UCSD-AML1 (cell line): ENCODE measurements around the gene PSD.
"Not testable (repeated sequence)": the region's sequence is repeated elsewhere in the genome, so short reads cannot be mapped to it uniquely, and the experiment has no call there.

Experiments
- DNase-seq: peaks from one replicate; lab custom pipeline; 2025; ENCODE audit not compliant: unreplicated experiment; lab: John Stamatoyannopoulos, UW

The PSD gene

DNA sequence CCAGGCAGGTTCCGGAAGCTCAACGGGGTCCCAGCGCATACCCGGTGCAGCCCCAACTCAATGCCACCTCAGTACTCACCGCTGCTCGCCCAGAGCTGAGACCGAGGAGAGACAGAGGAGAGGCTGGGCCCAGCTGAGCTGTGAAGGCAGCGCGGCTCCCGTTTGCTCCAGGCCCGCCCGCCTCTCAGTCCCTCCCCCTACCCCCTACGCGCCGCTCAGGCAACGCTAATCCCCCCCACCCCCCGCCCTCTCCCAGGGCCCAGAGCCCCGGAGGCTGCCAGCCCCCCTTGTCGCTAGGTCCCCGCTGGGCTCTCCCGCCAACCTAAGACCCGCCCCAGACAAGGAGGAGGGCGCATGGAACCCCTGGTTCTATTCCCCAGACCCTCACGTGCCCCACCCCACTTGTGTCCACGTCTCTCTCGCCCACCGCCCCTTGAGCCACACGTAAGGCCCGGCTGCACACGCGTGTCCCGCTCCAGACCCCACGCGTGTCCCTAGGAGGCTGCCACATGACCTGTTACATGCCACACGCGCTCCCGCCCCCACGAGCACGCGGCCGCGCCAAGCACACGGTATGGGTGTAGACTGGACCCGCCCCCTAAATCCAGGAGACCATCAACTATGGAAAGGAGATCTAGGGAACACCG, at the start of gene PSD:
Gene PSD, minus strand, starts transcription at position 164 of the 647 bp plus-strand sequence. CDS start 1,747 bp downstream, outside the sequence.
- DNase-seq, result no peak

DNA sequence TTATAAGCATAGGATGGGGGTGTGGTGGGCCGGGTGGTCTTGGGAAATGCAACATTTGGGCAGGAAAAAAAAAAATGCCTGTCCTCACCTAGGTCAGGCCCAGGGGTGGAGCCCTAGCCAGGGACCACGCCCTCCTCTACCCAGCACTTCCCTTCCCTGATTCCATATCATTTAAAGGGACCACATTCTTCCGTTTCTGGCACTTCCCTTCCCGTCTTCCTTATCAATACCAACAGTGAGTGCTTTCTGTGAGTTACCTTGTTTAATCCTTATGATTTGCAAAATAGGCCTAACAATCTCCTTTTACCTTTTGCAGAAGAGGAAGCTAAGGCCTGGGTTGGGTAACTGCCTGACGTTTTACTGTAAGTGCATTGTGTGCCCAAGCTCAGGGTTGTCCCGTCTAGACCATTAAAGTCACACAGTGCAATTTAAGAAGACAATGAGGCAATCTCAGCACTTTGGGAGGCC, 49.4 kb upstream of the PSD start:
- peak; percentile 44 for DNase-seq

DNA sequence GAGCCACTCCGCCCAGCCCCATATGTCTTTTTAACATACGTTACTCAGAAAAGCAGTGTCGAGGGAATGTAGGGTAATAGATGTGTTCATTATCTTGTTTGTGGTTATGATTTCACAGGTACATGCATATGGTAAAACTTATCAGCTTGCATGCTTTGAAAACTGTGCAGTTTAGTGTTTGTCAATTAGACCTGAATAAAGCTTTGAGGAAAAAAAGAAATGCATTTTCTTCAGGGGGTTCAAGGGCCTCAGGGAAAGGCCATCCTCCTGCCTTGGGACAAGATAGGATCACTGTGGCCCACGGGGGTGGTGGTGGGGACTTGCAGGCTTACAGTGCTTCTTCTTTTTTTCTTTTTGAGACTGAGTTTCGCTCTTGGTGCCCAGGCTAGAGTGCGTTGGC, 48.7 kb upstream of the PSD start:
- DNase-seq, result no peak

DNA sequence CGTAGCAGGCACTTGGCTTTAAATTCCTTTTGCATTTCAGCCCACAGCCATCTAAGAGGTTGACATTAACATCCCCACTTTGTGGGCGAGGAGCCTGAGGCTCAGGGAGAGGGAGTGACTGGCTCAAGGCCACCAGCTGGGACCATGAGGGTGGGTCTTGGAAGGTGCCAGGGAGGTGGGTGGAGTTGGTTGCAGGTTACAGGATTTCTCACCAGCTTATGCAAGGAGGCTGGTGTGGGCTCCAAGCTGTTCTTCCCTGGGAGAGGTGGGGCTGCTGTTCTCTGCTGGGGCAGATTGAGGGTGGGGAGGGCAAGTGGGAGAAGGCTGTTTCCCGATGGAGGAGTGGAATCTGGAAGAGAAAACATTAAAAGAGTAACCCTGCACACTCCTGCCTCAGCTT, 46.9 kb upstream of the PSD start:
- DNase-seq, result no peak

DNA sequence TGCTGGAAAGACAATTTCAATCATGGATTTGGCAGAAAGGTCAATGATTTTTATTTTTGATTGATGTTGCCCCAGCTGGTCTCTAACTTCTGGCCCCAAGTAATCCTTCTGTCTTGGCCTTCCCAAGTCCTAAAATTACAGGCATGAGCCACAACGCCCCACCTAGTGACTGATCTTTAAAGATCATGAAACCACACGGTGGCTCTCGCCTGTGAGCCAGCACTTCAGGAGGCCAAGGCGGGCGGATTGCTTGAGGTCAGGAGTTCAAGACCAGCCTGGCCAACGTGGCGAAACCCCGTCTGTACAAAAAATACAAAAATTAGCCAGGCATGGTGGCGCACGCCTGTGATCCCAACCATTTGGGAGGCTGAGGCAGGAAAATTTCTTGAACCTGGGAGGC, 45.4 kb upstream of the PSD start:
- no peak for DNase-seq

DNA sequence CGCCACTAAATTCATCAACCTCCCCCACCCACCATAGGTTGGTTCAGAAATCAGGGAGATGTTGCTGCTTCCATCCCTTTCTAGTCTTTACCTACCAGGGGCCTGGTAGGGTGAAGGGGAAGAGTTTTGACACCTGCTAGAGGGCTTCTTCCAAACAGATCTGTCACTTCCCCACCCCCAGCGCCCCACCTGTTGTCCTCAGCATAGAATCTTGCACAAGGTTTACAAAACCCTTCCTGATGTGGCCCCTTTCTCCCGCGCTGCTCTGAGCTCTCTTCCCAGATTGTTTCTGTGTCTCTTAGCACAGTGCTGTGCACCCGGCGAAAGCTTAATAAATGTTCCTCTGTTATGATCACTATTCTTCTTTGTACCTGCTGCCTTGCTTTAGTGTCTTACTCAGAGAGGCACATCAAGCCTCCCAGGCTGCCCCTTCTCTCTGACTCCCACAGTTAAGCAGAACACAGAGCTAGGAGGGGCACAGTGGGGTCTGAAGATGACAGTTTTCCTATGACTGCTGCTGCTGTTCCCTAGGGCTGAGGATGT, 44.0 kb upstream of the PSD start:
- no peak for DNase-seq

DNA sequence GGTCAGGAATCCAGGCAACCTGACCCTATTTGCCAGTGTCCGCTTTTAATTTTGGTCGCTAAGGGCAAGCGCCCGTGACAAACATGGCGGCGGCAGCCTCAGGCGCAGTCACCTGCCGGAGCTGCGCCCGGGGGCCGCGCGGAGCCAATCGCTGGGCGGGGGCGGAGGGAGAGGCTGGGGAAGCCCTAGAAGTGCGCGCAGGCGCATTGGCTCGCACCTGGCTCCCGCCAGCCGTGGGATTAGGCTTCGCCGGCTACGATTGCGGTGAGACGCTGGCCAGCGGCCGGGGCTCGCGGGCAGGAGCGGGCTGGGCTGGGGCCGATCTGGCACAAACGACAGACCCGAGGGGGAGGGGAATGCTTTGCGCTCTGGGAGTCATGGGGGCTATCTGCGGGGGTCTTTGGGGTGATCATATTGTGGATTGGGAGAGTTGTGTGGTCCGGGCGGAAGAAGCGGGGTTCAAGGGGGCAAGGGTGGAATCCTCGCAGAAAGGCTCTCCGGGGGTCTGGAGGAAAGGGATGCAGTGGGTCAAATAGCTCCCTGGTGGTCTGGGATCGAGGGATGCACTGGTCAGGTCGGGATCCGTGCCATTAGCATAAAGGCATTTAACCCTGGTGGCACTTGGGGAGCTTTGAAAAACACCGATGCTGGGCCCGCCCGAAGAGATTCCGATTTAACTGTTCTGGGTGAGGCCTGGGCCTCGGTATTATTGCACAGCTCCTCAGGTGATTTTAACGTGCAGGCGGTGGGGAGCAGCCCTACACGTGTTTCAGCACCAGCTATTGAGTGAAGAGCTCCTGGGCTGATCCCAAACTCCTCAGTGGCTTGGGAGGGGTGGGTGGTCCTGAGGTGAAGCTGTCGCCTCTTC, 42.8 kb upstream of the PSD start:
- peak; percentile 90 for DNase-seq

DNA sequence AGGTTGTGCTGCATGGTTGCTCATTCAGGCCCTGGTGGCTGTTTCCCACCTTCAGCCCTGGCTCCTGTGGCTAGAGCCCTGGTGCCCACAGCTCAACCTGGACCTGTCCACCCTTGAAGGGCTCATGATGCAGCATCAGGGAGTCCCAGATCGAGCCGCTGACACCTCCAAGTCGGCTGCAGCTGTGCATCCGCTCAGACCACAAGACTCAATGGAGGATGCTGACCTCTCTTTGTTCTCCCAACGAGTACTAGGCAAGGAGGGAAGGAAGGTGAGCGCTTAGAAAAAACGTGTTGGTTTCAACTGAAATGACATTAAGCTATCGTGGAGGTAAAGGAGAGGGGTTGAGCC, 42.2 kb upstream of the PSD start:
- no peak for DNase-seq

DNA sequence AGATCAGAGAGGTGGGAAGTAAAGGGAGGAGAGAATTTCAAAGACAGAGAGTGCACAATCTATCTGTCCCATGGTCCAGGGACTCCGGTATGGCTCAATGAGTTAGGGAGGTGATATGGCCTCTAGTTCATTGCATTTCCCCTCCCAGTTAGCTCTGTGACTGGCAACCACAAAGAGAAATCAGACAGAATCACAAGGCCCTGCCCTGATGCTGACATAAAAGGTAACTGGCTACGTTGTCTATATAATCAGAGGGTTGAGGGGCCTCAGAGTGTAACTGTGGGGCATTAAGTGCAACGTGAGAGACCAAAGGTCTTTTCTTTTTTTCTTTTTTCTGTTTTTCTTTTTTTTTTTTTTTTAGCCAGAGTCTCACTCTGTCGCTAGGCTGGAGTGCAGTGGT, 40.1 kb upstream of the PSD start:
- no peak for DNase-seq

DNA sequence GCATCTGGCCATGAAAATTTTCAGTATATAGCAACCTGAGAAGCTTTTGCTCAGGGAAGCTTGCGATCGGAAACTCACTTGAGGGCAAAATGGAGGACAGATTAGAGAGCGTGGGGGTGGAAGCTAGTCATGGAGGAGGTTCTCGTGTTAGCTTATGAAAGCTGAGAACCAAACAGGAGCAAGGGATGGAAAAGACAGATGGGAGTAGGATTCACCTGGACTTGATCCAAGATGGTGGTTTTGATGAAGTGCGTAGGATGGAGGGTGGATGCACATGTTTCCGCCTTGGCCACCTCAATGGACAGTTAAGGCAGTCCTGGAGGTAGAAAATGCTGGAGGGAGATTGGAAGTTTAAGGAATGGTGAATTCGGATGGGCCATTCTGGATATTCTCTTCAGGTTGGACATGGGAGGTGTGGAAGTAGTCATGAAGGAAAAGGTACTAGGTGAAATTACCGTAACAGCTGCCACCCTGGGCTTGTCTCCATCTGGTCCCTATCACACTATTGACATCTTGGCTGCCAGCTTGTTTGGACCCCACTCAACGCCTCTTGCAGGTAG, 39.1 kb upstream of the PSD start:
- DNase-seq, result no peak

DNA sequence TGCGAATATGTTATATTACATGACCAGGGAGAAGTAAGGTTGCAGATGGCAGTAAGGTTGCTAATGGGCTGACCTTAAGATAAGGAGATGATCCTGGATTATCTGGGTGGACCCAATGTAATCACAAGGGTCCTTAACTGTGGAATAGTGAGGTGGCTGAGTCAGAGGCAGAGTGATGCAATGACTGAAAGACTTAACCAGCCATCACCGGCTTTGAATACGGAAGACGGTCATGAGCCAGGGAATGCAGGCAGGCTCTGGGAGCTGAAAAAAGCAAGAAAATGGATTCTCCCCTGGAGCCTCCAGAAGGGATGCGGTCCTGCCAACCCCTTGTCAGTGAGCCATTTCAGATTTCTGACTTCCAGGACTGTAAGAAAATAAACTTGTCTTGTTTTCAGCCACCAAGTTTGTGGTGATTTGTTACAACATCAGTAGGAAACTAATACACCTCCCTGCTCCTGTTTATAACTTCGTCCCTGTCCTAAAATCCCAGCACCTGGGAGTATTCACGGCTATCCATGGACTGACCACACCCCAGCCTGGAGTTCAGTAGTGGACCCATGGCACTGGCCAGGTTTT, 37.4 kb upstream of the PSD start:
- no peak for DNase-seq

DNA sequence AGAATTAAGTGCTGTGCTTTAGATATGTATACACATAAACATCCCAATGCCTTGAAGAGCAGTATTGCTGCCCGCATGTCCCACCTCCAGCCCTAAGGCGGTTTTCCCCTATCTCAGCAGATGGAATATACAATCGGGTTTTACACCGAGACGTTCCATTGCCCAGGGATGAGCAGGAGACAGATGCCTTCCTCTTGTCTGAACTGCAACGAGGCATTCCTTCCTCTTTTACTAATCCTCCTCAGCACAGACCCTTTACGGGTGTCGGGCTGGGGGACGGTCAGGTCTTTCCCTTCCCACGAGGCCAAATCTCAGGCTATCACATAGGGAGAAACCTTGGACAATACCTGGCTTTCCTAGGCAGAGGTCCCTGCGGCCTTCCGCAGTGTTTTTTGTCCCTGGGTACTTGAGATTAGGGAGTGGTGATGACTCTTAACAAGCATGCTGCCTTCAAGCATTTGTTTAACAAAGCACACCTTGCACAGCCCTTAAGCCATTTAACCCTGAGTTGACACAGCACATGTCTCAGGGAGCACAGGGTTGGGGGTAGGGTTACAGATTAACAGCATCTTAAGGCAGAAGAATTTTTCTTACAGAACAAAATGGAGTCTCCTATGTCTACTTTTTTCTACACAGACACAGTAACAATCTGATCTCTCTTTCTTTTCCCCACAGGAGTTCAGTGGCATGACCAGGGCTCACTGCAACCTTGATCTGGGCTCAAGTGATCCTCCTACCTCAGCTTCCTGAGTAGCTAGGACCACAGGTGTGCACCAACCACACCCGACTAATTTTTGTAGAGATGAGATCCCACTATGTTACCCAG, 36.3 kb upstream of the PSD start:
- not testable (repeated sequence) for DNase-seq

DNA sequence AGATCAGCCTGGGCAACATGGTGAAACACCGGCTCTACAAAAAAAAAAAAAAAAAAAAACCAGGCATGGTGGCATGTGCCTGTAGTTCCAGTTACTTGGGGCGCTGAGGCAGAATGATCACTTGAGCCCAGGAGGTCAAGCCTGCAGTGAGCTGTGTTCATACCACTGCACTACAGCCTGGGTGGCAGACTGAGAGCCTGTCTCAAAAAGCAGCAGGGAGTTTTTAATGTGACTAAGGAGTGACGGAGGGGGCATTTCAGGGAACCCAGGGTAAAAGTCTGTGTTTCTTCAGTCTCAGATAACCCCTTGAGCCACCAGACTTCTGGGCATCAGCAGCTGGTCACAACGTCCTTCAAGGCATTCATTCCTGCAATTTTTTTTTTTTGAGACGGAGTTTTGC, 34.9 kb upstream of the PSD start:
- DNase-seq, result no peak

DNA sequence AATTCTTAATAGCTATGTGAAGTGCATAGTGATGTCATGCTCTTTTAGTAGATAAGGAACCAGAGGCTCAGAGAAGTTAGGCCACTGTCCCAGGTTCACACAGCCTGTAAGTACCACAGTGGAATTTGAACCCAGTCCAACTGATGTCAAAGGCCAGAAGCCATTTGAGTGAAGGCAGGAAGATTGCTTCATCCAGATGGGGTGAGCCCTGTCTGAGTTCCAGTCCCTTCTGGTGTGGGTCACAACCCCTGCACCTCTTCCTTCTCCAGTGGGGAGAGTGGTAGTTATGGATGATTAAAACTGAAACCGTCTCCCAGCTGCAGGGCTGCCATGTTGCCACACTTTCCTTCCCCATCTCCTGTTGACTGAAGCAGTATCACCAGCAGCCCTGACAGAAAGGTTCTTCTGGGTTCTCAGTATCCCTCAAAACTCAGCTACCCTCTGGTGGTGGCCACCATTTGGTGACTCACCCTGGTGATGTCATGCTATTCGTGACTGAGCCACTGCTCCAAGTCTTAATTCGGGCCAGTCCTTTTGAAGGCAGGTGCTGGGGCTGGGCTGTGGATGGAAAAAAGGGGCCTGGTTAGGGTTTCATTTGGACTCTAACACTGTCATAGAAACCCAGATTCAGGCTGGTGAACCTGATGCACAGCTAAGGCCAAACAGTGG, 34.2 kb upstream of the PSD start:
- DNase-seq, result no peak

DNA sequence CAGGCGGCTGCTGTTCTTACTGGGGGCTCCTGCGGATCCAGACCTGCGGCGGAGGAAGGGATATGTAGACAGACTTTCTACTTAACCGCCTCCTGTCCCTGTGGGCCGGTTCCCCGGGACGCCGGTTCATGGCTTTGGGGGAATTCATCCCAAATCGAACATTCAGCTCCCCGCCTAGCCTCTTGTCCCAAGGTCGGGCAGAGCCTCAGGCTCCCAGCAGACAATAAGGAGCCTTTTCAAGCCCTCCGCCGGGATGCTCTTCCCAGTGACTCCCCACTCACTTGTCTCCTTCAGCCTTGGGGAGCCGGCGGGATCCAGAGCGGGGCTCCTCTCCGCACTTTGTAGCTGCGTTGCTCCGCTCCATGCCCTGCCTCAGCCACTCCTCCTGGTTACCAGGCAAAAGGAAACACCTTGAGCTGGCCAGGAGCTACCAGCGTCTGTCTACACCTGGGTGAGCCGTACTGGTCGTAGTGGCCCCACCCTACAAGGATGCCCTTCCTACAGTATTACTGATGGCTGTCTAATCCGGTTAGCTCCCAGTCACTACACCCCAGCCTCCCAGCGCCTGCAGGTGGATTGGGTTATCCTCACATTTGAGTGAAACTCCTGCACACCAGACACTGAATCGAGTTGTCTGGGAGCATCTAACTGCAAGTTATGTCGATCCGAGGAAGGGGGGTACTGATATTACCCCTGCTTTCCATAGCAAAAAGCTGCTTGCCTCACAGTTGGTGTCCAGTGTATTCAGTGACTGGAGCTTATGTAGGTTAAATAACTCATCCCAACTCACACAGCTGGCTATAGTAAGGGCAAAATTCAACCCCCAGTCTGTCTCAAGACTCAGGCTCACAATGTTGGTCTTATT, 32.8 kb upstream of the PSD start, which contains the start of gene C10orf95:
Gene C10orf95, minus strand, starts transcription at position 439 of the 865 bp plus-strand sequence. CDS start 450 bp downstream, outside the sequence.
- DNase-seq, result no peak

DNA sequence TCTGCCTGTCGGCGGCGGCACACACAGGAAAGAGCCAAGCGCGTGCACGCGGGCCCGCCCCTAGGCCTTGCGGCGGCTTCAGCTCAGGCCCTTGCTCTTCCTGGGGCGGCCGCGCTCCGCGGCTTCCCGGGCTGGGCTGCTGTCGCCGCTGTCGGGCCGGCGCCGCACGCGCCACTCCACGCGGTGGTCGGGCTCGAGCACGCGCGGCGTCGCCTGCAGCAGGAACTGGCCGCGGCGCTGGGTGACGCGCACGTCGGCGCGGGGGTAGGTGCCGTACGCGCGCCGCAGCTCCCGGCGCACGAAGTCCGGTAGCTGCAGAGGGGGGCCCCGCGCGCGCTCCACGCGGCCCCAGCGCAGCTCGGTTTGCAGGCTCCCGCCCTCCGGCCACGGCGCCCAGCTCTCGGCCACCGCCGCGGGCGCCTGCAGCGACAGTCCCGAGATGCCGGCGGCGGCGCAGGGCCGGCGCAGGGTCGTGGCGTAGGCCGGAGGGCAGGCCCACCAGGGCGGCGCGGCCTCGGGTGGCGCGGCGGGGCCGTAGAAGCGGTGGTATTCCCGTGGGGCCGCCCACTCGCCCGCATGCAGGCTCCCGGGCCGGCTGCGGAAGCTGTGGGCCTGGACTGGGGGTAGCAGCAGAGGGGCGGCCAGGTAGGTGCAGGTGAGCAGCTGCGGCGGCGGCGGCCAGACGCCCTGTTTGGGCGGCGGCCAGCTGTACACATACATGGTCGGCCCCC, 32.0 kb upstream of the PSD start:
- DNase-seq, result peak; percentile 92

DNA sequence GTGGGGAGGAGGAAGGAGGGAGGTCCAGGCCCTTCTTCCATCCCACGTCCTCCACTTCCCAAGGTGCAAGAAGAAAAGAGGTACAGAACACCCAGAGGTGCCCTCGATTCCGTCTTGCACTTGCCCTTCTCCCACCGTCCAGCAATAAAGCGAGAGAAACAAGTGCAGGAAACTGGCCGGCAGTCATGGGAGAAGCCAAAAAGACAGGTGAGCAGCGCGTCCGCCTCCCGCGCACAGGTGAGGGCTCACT, 31.5 kb upstream of the PSD start:
- DNase-seq, result no peak

DNA sequence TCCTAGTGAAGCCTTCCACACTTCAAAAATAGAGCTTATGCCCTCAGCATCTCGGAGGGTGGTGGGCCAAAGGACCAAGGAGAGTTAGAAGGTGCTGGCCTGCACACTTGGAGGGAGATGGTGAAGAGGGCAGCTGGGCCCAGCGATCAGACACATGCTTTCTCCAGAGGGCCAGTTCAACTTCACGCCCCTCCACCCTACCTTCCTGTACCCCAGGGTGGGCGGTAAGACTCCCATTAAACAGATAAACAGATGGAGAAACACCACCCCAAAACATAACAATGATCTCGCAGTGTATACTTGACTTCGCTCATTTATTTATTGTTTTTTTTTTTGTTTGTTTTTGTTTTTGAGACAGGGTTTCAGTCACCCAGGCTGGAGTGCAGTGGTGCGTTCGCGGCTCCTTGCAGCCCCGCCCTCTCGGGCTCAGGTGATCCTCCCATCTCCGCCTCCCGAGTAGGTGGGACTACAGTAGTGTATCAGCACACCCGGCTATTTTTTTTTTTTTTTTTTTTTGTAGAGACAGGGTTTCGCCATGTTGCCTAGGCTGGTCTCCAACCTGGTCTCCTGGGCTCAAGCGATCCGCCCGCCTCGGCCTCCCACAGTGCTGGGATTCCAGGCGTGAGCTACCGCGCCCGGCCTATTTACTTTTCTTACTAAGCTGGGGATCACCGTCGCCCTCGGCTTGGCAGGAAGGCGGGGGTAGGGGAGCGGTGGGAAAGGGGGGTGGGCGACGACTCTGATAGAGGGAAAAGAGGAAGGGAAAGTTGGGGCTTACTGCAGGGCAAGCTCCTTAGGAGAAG, 30.9 kb upstream of the PSD start:
- DNase-seq, result peak; percentile 73
